ENCODE measurements around the gene PUS7L.
"Not testable (repeated sequence)": the region's sequence is repeated elsewhere in the genome, so short reads cannot be mapped to it uniquely, and the experiment has no call there.

The PUS7L gene

GRCh38 chr12:43758728-43759563 lies at the start of gene PUS7L, which contains the start of gene IRAK4:
TSS of gene PUS7L (minus strand) at chr12:43758790. CDS start at chr12:43755245, 3,545 bp downstream.
TSS of gene IRAK4 (plus strand) at chr12:43758951. CDS start at chr12:43768112, 9,161 bp downstream.
- DNase-seq: peak; percentile 93

- DNase-seq: no peak
These were observed 48.8 kb upstream of the PUS7L start for GRCh38 chr12:43807386-43807785.

- DNase-seq: no peak
These were observed 48.1 kb upstream of the PUS7L start for GRCh38 chr12:43806737-43807072.

GRCh38 chr12:43805860-43806736 lies 47.5 kb upstream of the PUS7L start, which contains the start of gene TWF1:
TSS of gene TWF1 (minus strand) at chr12:43806317. CDS start at chr12:43806245, 72 bp downstream.
- DNase-seq: peak; percentile 80

- DNase-seq: no peak
These were observed 46.7 kb upstream of the PUS7L start for GRCh38 chr12:43805149-43805859.

GRCh38 chr12:43797561-43798217 lies 39.1 kb upstream of the PUS7L start:
- no peak for DNase-seq

- DNase-seq: no peak
These were observed 37.2 kb upstream of the PUS7L start for GRCh38 chr12:43795716-43796280.

GRCh38 chr12:43789941-43790340 lies 31.4 kb upstream of the PUS7L start:
- DNase-seq: no peak

GRCh38 chr12:43786899-43787693 lies 28.5 kb upstream of the PUS7L start:
- no peak for DNase-seq

- DNase-seq: no peak
These were observed 17.9 kb upstream of the PUS7L start for GRCh38 chr12:43776498-43776897.

GRCh38 chr12:43766291-43766690 lies 7.7 kb upstream of the PUS7L start:
- DNase-seq: no peak

GRCh38 chr12:43764528-43764927 lies 5.9 kb upstream of the PUS7L start:
- no peak for DNase-seq

GRCh38 chr12:43763769-43764168 lies 5.2 kb upstream of the PUS7L start:
- DNase-seq: no peak

- DNase-seq: no peak
These were observed 4.0 kb upstream of the PUS7L start for GRCh38 chr12:43762596-43762995.

- DNase-seq: no peak
These were observed 2.9 kb upstream of the PUS7L start for GRCh38 chr12:43761500-43761899.

GRCh38 chr12:43760396-43760795 lies 1.8 kb upstream of the PUS7L start:
- DNase-seq: no peak

GRCh38 chr12:43758247-43758727 lies 303 bp downstream of the PUS7L start:
- no peak for DNase-seq

GRCh38 chr12:43754015-43754414 lies 4.6 kb downstream of the PUS7L start:
- DNase-seq: no peak

GRCh38 chr12:43751360-43751759 lies 7.2 kb downstream of the PUS7L start:
- DNase-seq: not testable (repeated sequence)

GRCh38 chr12:43750814-43751213 lies 7.8 kb downstream of the PUS7L start:
- no peak for DNase-seq

GRCh38 chr12:43749016-43749415 lies 9.6 kb downstream of the PUS7L start:
- DNase-seq: no peak
